Nephron progenitor cell (in vitro differentiated cells): ENCODE data around the gene LBHD2.

ENCODE experiments used
- DNase-seq: peaks from one replicate; pipeline ENCODE4 v3.0.0; 2021
- H3K27ac Mint-ChIP-seq: 2 replicates; pipeline ENCODE4 v1.8.0; 2021; ENCODE audit warnings: mild to moderate bottlenecking, moderate library complexity, mixed read lengths
- H3K27me3 Mint-ChIP-seq: 2 replicates; pipeline ENCODE4 v1.8.0; 2021; ENCODE audit warnings: mild to moderate bottlenecking, low read depth, mixed read lengths; ENCODE audit not compliant: poor library complexity
- H3K36me3 Mint-ChIP-seq: 2 replicates; pipeline ENCODE4 v1.8.0; 2021; ENCODE audit warnings: low read depth, mixed read lengths
- H3K4me1 Mint-ChIP-seq: 2 replicates; pipeline ENCODE4 v1.8.0; 2021; ENCODE audit warnings: mixed read lengths
- H3K4me3 Mint-ChIP-seq: 2 replicates; pipeline ENCODE4 v1.8.0; 2021; ENCODE audit warnings: mild to moderate bottlenecking, moderate library complexity, mixed read lengths
- H3K9me3 Mint-ChIP-seq: 2 replicates; pipeline ENCODE4 v1.8.0; 2021; ENCODE audit warnings: mild to moderate bottlenecking, moderate library complexity, mixed read lengths
- CTCF ChIP-seq: fragments of 200-600 bp; sonication (generic); IDR thresholded peaks from 2 replicates; pipeline ENCODE4 v1.5.0; 2021; ENCODE audit warnings: antibody characterized with exemption

LBHD2 gene

GRCh38 chr14:103066399-103066798, 17.6 kb upstream of the LBHD2 start:
- Mint-ChIP-seq H3K36me3 (peaks cover 11% of the 10 kb centered on the region), H3K4me1 (peaks cover 37% of the 10 kb centered on the region), H3K9me3 (peaks cover 4% of the 10 kb centered on the region), H3K4me3 (no peak overlapping the region), H3K27ac (no peak overlapping the region), H3K27me3 (peaks cover 3% of the 10 kb centered on the region)
- no peak for DNase-seq
- TF ChIP-seq CTCF = no peak

- peaks cover 11% of the 10 kb centered on the region for H3K36me3 Mint-ChIP-seq
- peaks cover 3% of the 10 kb centered on the region for H3K27me3 Mint-ChIP-seq
- TF ChIP-seq CTCF = no peak
- no peak overlapping the region for H3K4me3 Mint-ChIP-seq
- no peak for DNase-seq
- peaks cover 4% of the 10 kb centered on the region for H3K9me3 Mint-ChIP-seq
- H3K27ac Mint-ChIP-seq = no peak overlapping the region
- H3K4me1 Mint-ChIP-seq = peaks cover 39% of the 10 kb centered on the region
Observed at GRCh38 chr14:103067231-103067954, 16.6 kb upstream of the LBHD2 start.

GRCh38 chr14:103068351-103069073, 15.5 kb upstream of the LBHD2 start:
- DNase-seq = no peak
- peaks cover 39% of the 10 kb centered on the region for H3K4me1 Mint-ChIP-seq
- peaks cover 3% of the 10 kb centered on the region for H3K27me3 Mint-ChIP-seq
- H3K9me3 Mint-ChIP-seq = peaks cover 3% of the 10 kb centered on the region
- H3K27ac Mint-ChIP-seq = no peak overlapping the region
- H3K36me3 Mint-ChIP-seq = peaks cover 9% of the 10 kb centered on the region
- TF ChIP-seq CTCF = no peak
- H3K4me3 Mint-ChIP-seq = no peak overlapping the region

- no peaks in the 10 kb centered on the region for H3K36me3 Mint-ChIP-seq
- peak overlapping the region; percentile 57 for H3K27ac Mint-ChIP-seq
- peaks cover 6% of the 10 kb centered on the region for H3K27me3 Mint-ChIP-seq
- TF ChIP-seq CTCF = no peak
- H3K9me3 Mint-ChIP-seq = no peaks in the 10 kb centered on the region
- H3K4me1 Mint-ChIP-seq = peaks cover 45% of the 10 kb centered on the region
- no peak for DNase-seq
- no peak overlapping the region for H3K4me3 Mint-ChIP-seq
Observed at GRCh38 chr14:103070263-103070885, 13.6 kb upstream of the LBHD2 start.

GRCh38 chr14:103070971-103071542, 13.0 kb upstream of the LBHD2 start:
- no peak for DNase-seq
- Mint-ChIP-seq H3K4me3 (no peak overlapping the region), H3K4me1 (peaks cover 42% of the 10 kb centered on the region), H3K36me3 (no peaks in the 10 kb centered on the region), H3K27ac (no peak overlapping the region), H3K9me3 (no peaks in the 10 kb centered on the region), H3K27me3 (peaks cover 6% of the 10 kb centered on the region)
- TF ChIP-seq CTCF = no peak
